ENCODE measurements around the gene TANGO2.

The TANGO2 gene

DNA sequence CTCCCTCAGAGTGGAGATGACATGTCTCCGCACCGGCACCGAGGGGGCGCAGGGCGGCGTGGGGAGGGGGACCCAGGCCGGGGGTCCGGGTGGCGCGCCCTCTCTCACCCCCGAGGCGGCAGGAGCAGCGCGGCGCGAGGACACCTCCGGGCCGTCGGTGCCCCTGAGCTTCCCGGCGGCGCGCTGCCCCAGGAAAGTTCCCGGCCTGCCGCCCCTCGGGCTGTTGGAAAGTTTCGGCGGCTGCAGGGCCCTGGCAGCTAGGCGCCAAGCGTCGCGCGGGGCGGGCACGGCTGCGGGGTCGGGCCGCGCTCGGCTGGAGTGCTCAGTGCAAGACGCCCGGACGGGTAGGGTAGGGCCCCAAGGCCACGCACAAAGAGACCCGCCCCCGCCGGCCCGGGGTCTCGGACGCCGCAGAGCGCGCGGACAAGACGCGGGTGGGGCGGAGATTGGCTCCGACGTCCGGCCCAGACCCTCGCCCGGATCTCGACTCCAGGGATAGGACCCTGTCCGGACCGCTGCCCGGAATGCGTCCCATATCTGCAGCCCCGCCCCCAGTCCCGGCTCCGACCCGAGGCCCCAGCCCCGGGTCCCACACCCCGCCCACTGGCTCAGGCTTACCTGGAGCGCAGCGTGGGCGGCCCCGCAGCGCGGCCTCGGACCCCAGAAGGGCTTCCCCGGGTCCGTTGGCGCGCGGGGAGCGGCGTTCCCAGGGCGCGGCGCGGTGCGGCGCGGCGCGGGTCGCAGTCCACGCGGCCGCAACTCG, 4.8 kb upstream of the TANGO2 start:
- Histone ChIP-seq H2BK120ac (ENCODE audit: low read depth, low read length) (no peak overlapping the region), H2AFZ (ENCODE audit: low read length) (peak overlapping the region; percentile 99), H2AK5ac (ENCODE audit: low read depth, low read length) (no peak overlapping the region), H3K4me2 (ENCODE audit: insufficient read depth, low read length, poor library complexity, severe bottlenecking) (peak overlapping the region; percentile 92), H3K9ac (ENCODE audit: low read depth, low read length, poor library complexity) (peak overlapping the region; percentile 80), H2BK12ac (ENCODE audit: low read length) (no peak overlapping the region), H3K23ac (ENCODE audit: low read depth, low read length, poor library complexity) (peak overlapping the region; percentile 96), H2BK5ac (ENCODE audit: low read length) (no peak overlapping the region), H4K8ac (ENCODE audit: low read depth, low read length) (peak overlapping the region; percentile 32), H3K4ac (ENCODE audit: low read length) (no peak overlapping the region), H3K79me1 (ENCODE audit: low read depth, low read length) (no peaks in the 10 kb centered on the region), H3K36me3 (replicated peaks in 1 of 2; ENCODE audit: control insufficient read depth in 2 of 2, insufficient read depth in 2 of 2, low read length in 2 of 2) (no peaks in the 10 kb centered on the region), H4K91ac (ENCODE audit: low read depth, low read length, poor library complexity) (no peak overlapping the region), H3K27me3 (ENCODE audit: control insufficient read depth in 3 of 3, insufficient read depth in 3 of 3, low read depth in 1 of 3, low read length in 3 of 3) (peaks cover 3 to 49% (median 45%) of the 10 kb centered on the region in 3 experiments), H3K18ac (ENCODE audit: low read length) (peak overlapping the region; percentile 89), H3K4me1 (ENCODE audit: control insufficient read depth in 2 of 2, insufficient read depth in 1 of 2, low read depth in 1 of 2, low read length in 2 of 2) (peaks cover 6 to 8% of the 10 kb centered on the region in 2 donors), H3K14ac (ENCODE audit: low read length) (peak overlapping the region; percentile 8), H2BK15ac (ENCODE audit: low read length) (no peak overlapping the region), H3K4me3 (ENCODE audit: low read length in 2 of 2) (peak overlapping the region; percentile 64 to 89), H3K27ac (replicated peaks; ENCODE audit: low read length) (no peak overlapping the region), H3K9me3 (replicated peaks in 1 of 2; ENCODE audit: control insufficient read depth in 2 of 2, insufficient read depth in 1 of 2, low read depth in 1 of 2, low read length in 2 of 2) (no peaks in the 10 kb centered on the region)
- no peak for DNase-seq (ENCODE audit: low spot score)
- WGBS, 2 donors (ENCODE audit: extremely low coverage in 2 of 2, insufficient read length in 2 of 2, insufficient replicate concordance in 1 of 2): no CpG with 5 or more reads among the region's 101 CpGs

DNA sequence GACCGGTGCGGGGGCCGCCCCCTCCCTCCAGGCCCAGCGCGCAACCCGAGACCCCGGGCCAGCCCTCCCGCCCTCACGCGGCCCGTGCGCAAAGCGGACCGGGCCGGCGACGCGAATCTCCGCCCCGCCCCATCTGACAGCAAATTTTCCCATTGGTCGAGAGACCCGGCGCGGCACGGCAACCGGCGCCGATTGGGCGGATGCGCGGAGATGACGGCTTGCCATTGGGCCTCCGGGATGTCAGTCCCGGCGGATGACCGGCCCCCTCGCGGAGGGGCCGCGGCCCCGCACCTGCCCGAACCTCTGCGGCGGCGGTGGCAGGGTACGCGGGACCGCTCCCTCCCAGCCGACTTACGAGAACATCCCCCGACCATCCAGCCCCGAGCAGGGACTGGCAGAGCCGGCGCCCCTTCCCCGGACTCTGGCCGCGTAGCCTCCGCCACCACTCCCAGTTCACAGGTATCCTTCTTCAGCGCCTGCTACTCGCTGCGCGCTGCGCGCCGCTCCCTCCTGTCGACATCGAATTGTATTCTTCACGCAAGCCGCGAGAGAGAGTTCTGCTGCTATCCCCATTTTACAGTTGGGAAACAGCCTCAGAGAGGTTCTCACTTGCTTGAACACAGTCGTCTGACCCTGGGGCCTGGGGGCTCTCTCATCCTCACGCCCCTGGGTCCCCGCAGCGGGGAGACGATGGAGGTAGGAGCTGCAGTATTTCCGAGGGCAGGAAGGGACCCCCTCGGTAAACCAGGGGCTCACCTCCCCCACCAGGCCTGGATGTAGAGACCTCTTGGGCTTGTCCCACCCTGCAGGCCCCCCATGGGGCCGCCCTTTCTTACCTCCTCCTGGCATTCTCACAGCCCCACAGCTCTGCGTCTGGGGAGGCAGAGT, 3.9 kb upstream of the TANGO2 start, which contains the start of gene ARVCF:
Gene ARVCF (minus strand): TSS at position 90 of the 888 bp plus-strand sequence. CDS start 26,029 bp downstream, outside the sequence.
- H3K4ac ChIP-seq (ENCODE audit: low read length): no peak within 1 kb of the TSS
- H2BK120ac ChIP-seq (ENCODE audit: low read depth, low read length): no peak within 1 kb of the TSS
- H2BK15ac ChIP-seq (ENCODE audit: low read length): no peak within 1 kb of the TSS
- no peak within 1 kb of the TSS for H3K27ac ChIP-seq (replicated peaks; ENCODE audit: low read length)
- no peaks in the 10 kb centered on the region for H3K36me3 ChIP-seq (replicated peaks in 1 of 2; ENCODE audit: control insufficient read depth in 2 of 2, insufficient read depth in 2 of 2, low read length in 2 of 2)
- H2BK5ac ChIP-seq (ENCODE audit: low read length): no peak within 1 kb of the TSS
- DNase-seq (ENCODE audit: low spot score): peak; percentile 89
- peaks cover 3 to 49% (median 45%) of the 10 kb centered on the region in 3 experiments for H3K27me3 ChIP-seq (ENCODE audit: control insufficient read depth in 3 of 3, insufficient read depth in 3 of 3, low read depth in 1 of 3, low read length in 3 of 3)
- H3K9me3 ChIP-seq (replicated peaks in 1 of 2; ENCODE audit: control insufficient read depth in 2 of 2, insufficient read depth in 1 of 2, low read depth in 1 of 2, low read length in 2 of 2): no peaks in the 10 kb centered on the region
- no peaks in the 10 kb centered on the region for H3K79me1 ChIP-seq (ENCODE audit: low read depth, low read length)
- H3K14ac ChIP-seq (ENCODE audit: low read length): peak within 1 kb of the TSS; percentile 8
- H3K9ac ChIP-seq (ENCODE audit: low read depth, low read length, poor library complexity): peak within 1 kb of the TSS; percentile 80
- H2AK5ac ChIP-seq (ENCODE audit: low read depth, low read length): no peak within 1 kb of the TSS
- peaks cover 11 to 16% of the 10 kb centered on the region in 2 donors for H3K4me1 ChIP-seq (ENCODE audit: control insufficient read depth in 2 of 2, insufficient read depth in 1 of 2, low read depth in 1 of 2, low read length in 2 of 2)
- no CpG with 5 or more reads among the region's 79 CpGs for WGBS, 2 donors (ENCODE audit: extremely low coverage in 2 of 2, insufficient read length in 2 of 2, insufficient replicate concordance in 1 of 2)
- H3K23ac ChIP-seq (ENCODE audit: low read depth, low read length, poor library complexity): peak within 1 kb of the TSS; percentile 96
- H4K8ac ChIP-seq (ENCODE audit: low read depth, low read length): peak within 1 kb of the TSS; percentile 32
- H2AFZ ChIP-seq (ENCODE audit: low read length): peak within 1 kb of the TSS; percentile 99
- H3K18ac ChIP-seq (ENCODE audit: low read length): peak within 1 kb of the TSS; percentile 89
- H3K4me2 ChIP-seq (ENCODE audit: insufficient read depth, low read length, poor library complexity, severe bottlenecking): peak within 1 kb of the TSS; percentile 92
- H2BK12ac ChIP-seq (ENCODE audit: low read length): no peak within 1 kb of the TSS
- H3K4me3 ChIP-seq (ENCODE audit: low read length in 2 of 2): peak within 1 kb of the TSS; percentile 64 to 89
- no peak within 1 kb of the TSS for H4K91ac ChIP-seq (ENCODE audit: low read depth, low read length, poor library complexity)

DNA sequence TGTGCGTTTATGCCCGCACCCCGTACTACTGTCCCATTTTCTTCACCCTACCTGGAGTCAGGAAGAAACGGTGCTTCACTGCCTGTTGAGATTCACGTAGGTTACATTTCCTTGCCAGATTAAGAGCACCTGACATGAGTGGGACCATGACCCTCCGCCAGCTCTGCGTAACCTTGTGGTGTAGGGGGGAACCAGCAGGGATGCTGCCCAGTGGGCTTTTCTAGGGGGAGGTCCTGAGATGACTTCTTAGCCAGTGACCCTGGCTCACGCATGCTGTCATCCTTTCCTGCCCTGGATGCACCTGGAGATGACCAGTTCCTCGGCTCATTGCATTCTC, 3.3 kb upstream of the TANGO2 start:
- Histone ChIP-seq H3K79me1 (ENCODE audit: low read depth, low read length) (no peaks in the 10 kb centered on the region), H4K91ac (ENCODE audit: low read depth, low read length, poor library complexity) (no peak overlapping the region), H2AK5ac (ENCODE audit: low read depth, low read length) (no peak overlapping the region), H3K9me3 (replicated peaks in 1 of 2; ENCODE audit: control insufficient read depth in 2 of 2, insufficient read depth in 1 of 2, low read depth in 1 of 2, low read length in 2 of 2) (no peaks in the 10 kb centered on the region), H2BK5ac (ENCODE audit: low read length) (no peak overlapping the region), H3K4ac (ENCODE audit: low read length) (no peak overlapping the region), H3K4me1 (ENCODE audit: control insufficient read depth in 2 of 2, insufficient read depth in 1 of 2, low read depth in 1 of 2, low read length in 2 of 2) (peaks cover 11 to 19% of the 10 kb centered on the region in 2 donors), H3K14ac (ENCODE audit: low read length) (no peak overlapping the region), H3K18ac (ENCODE audit: low read length) (no peak overlapping the region), H3K4me3 (ENCODE audit: low read length in 2 of 2) (peak overlapping the region in 1 of 2 donors; percentile 64), H2BK120ac (ENCODE audit: low read depth, low read length) (no peak overlapping the region), H2BK15ac (ENCODE audit: low read length) (no peak overlapping the region), H3K27ac (replicated peaks; ENCODE audit: low read length) (no peak overlapping the region), H3K23ac (ENCODE audit: low read depth, low read length, poor library complexity) (no peak overlapping the region), H2BK12ac (ENCODE audit: low read length) (no peak overlapping the region), H3K9ac (ENCODE audit: low read depth, low read length, poor library complexity) (no peak overlapping the region), H4K8ac (ENCODE audit: low read depth, low read length) (no peak overlapping the region), H3K4me2 (ENCODE audit: insufficient read depth, low read length, poor library complexity, severe bottlenecking) (no peak overlapping the region), H3K36me3 (replicated peaks in 1 of 2; ENCODE audit: control insufficient read depth in 2 of 2, insufficient read depth in 2 of 2, low read length in 2 of 2) (no peaks in the 10 kb centered on the region), H3K27me3 (ENCODE audit: control insufficient read depth in 3 of 3, insufficient read depth in 3 of 3, low read depth in 1 of 3, low read length in 3 of 3) (peaks cover 3 to 49% (median 45%) of the 10 kb centered on the region in 3 experiments), H2AFZ (ENCODE audit: low read length) (peak overlapping the region; percentile 99)
- WGBS, 2 donors (ENCODE audit: extremely low coverage in 2 of 2, insufficient read length in 2 of 2, insufficient replicate concordance in 1 of 2): no CpG with 5 or more reads among the region's 9 CpGs
- DNase-seq (ENCODE audit: low spot score): no peak

DNA sequence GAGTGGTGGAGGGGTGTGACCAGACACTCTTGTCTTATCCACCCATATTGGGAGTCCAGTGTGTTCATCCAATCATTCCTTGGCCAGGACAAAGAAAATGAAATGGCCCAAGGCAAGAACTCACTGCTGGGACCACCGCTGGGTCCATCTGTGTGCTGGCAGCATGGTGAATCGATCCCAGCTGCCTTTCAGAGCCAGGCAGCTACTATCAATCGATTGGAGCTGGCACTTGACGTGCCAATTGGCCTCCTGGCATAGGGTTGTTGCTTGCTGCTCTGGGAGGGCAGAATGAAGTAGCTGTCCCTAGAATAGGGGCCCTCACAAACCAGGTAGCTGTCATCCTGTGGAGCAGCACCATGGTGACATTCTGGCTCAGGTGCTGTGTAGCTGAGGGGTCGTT, 2.9 kb upstream of the TANGO2 start:
- Histone ChIP-seq H2AK5ac (ENCODE audit: low read depth, low read length) (no peak overlapping the region), H3K18ac (ENCODE audit: low read length) (no peak overlapping the region), H3K14ac (ENCODE audit: low read length) (no peak overlapping the region), H3K79me1 (ENCODE audit: low read depth, low read length) (no peaks in the 10 kb centered on the region), H3K4me1 (ENCODE audit: control insufficient read depth in 2 of 2, insufficient read depth in 1 of 2, low read depth in 1 of 2, low read length in 2 of 2) (peaks cover 11 to 19% of the 10 kb centered on the region in 2 donors), H3K27me3 (ENCODE audit: control insufficient read depth in 3 of 3, insufficient read depth in 3 of 3, low read depth in 1 of 3, low read length in 3 of 3) (peaks cover 3 to 49% (median 44%) of the 10 kb centered on the region in 3 experiments), H2AFZ (ENCODE audit: low read length) (no peak overlapping the region), H4K91ac (ENCODE audit: low read depth, low read length, poor library complexity) (no peak overlapping the region), H4K8ac (ENCODE audit: low read depth, low read length) (no peak overlapping the region), H2BK120ac (ENCODE audit: low read depth, low read length) (no peak overlapping the region), H3K27ac (replicated peaks; ENCODE audit: low read length) (no peak overlapping the region), H3K9ac (ENCODE audit: low read depth, low read length, poor library complexity) (no peak overlapping the region), H2BK15ac (ENCODE audit: low read length) (no peak overlapping the region), H3K9me3 (replicated peaks in 1 of 2; ENCODE audit: control insufficient read depth in 2 of 2, insufficient read depth in 1 of 2, low read depth in 1 of 2, low read length in 2 of 2) (no peaks in the 10 kb centered on the region), H3K4me2 (ENCODE audit: insufficient read depth, low read length, poor library complexity, severe bottlenecking) (no peak overlapping the region), H3K23ac (ENCODE audit: low read depth, low read length, poor library complexity) (no peak overlapping the region), H2BK5ac (ENCODE audit: low read length) (no peak overlapping the region), H3K36me3 (replicated peaks in 1 of 2; ENCODE audit: control insufficient read depth in 2 of 2, insufficient read depth in 2 of 2, low read length in 2 of 2) (no peaks in the 10 kb centered on the region), H2BK12ac (ENCODE audit: low read length) (no peak overlapping the region), H3K4ac (ENCODE audit: low read length) (no peak overlapping the region), H3K4me3 (ENCODE audit: low read length in 2 of 2) (no peak overlapping the region)
- DNase-seq (ENCODE audit: low spot score): no peak
- WGBS, 2 donors (ENCODE audit: extremely low coverage in 2 of 2, insufficient read length in 2 of 2, insufficient replicate concordance in 1 of 2): no CpG with 5 or more reads among the region's 5 CpGs
